Chondrocyte (in vitro differentiated cells): ENCODE data around the gene PHF13. TPM values are rescaled to one million over a fixed set of nuclear protein-coding genes. Genes with fewer than 3 reads are reported as not detected.

ENCODE experiments used
- DNase-seq: peaks from one replicate; pipeline ENCODE4 v3.0.0; 2021; ENCODE audit warnings: mixed read lengths, low spot score
- H3K27ac Mint-ChIP-seq: one replicate; pipeline ENCODE4 v1.8.0; 2021; ENCODE audit warnings: mild to moderate bottlenecking, moderate library complexity, mixed read lengths; ENCODE audit not compliant: unreplicated experiment
- H3K27me3 Mint-ChIP-seq: 2 replicates; pipeline ENCODE4 v1.8.0; 2021; ENCODE audit warnings: low read depth, mixed read lengths
- H3K36me3 Mint-ChIP-seq: 2 replicates; pipeline ENCODE4 v1.8.0; 2021; ENCODE audit warnings: low read depth, mixed read lengths
- H3K4me1 Mint-ChIP-seq: 2 replicates; pipeline ENCODE4 v1.8.0; 2021; ENCODE audit warnings: low read depth, mild to moderate bottlenecking, mixed read lengths
- H3K4me3 Mint-ChIP-seq: one replicate; pipeline ENCODE4 v1.8.0; 2021; ENCODE audit warnings: mild to moderate bottlenecking, moderate library complexity, mixed read lengths; ENCODE audit not compliant: unreplicated experiment
- H3K9me3 Mint-ChIP-seq: 2 replicates; pipeline ENCODE4 v1.8.0; 2021; ENCODE audit warnings: low read depth, mixed read lengths
- CTCF ChIP-seq: fragments of 200-600 bp; sonication (generic); IDR thresholded peaks from 2 replicates; pipeline ENCODE4 v1.5.0; 2021; ENCODE audit warnings: antibody characterized with exemption, mild to moderate bottlenecking, moderate library complexity
- total RNA-seq: library from RNA; stranded (reverse); gene quantifications from 3 replicates; pipeline ENCODE4 v1.2.1, GENCODE V29; 2021

PHF13 gene
- total RNA-seq, 1 donor from 2014 or later, result 25.6 TPM

GRCh38 chr1:6646499-6647148, 33.1 kb downstream of the PHF13 start:
- no peaks in the 10 kb centered on the region for H3K9me3 Mint-ChIP-seq
- H3K27ac Mint-ChIP-seq, result no peak overlapping the region
- H3K4me3 Mint-ChIP-seq, result no peak overlapping the region
- no peaks in the 10 kb centered on the region for H3K27me3 Mint-ChIP-seq
- TF ChIP-seq CTCF, result peak; percentile 85
- DNase-seq, result no peak
- peaks cover 14% of the 10 kb centered on the region for H3K36me3 Mint-ChIP-seq
- no peaks in the 10 kb centered on the region for H3K4me1 Mint-ChIP-seq

DNA sequence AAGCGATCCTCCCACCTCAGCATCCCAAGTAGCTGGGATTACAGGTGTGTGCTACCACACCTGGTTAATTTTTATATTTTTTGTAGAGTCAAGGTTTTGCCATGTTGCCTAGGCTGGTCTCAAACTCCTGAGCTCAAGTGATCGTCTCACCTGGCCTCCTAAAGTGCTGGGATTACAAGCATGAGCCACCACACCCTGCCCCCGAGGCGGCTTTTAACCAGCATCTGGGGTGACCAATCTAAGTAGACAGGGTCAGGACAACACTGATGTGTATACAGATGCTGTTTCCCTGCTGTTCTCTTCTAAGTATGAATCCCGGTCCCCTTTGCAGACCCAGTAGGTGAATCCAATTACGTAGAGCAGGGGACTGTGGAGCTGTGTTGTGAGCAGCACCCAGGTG, 35.0 kb downstream of the PHF13 start:
- no peak overlapping the region for H3K4me3 Mint-ChIP-seq
- no peak for TF ChIP-seq CTCF
- H3K4me1 Mint-ChIP-seq, result no peaks in the 10 kb centered on the region
- DNase-seq, result no peak
- no peaks in the 10 kb centered on the region for H3K27me3 Mint-ChIP-seq
- no peak overlapping the region for H3K27ac Mint-ChIP-seq
- no peaks in the 10 kb centered on the region for H3K9me3 Mint-ChIP-seq
- H3K36me3 Mint-ChIP-seq, result peaks cover 10% of the 10 kb centered on the region

- no peak for DNase-seq
- H3K27ac Mint-ChIP-seq, result no peak overlapping the region
- TF ChIP-seq CTCF, result no peak
- no peaks in the 10 kb centered on the region for H3K27me3 Mint-ChIP-seq
- H3K9me3 Mint-ChIP-seq, result no peaks in the 10 kb centered on the region
- H3K36me3 Mint-ChIP-seq, result peaks cover 9% of the 10 kb centered on the region
- H3K4me3 Mint-ChIP-seq, result no peak overlapping the region
- peaks cover 6% of the 10 kb centered on the region for H3K4me1 Mint-ChIP-seq
Observed at GRCh38 chr1:6651909-6652308, 38.4 kb downstream of the PHF13 start.

GRCh38 chr1:6652986-6653385, 39.5 kb downstream of the PHF13 start:
- H3K36me3 Mint-ChIP-seq, result peaks cover 10% of the 10 kb centered on the region
- no peaks in the 10 kb centered on the region for H3K9me3 Mint-ChIP-seq
- DNase-seq, result no peak
- no peak overlapping the region for H3K4me3 Mint-ChIP-seq
- H3K27ac Mint-ChIP-seq, result no peak overlapping the region
- no peaks in the 10 kb centered on the region for H3K27me3 Mint-ChIP-seq
- H3K4me1 Mint-ChIP-seq, result peaks cover 6% of the 10 kb centered on the region
- no peak for TF ChIP-seq CTCF

- no peak for TF ChIP-seq CTCF
- H3K27ac Mint-ChIP-seq, result no peak overlapping the region
- peaks cover 12% of the 10 kb centered on the region for H3K36me3 Mint-ChIP-seq
- no peaks in the 10 kb centered on the region for H3K9me3 Mint-ChIP-seq
- no peak overlapping the region for H3K4me3 Mint-ChIP-seq
- no peaks in the 10 kb centered on the region for H3K27me3 Mint-ChIP-seq
- H3K4me1 Mint-ChIP-seq, result peaks cover 6% of the 10 kb centered on the region
- no peak for DNase-seq
Observed at GRCh38 chr1:6653436-6654290, 40.1 kb downstream of the PHF13 start.
